Transverse colon (tissue), 3 donors: Measurements from ENCODE around the gene GNPTAB.
"Not testable (repeated sequence)": the region's sequence is repeated elsewhere in the genome, so short reads cannot be mapped to it uniquely, and the experiment has no call there.

Experiments used
- CTCF ChIP-seq, 5 experiments: fragments of 200-600 bp in 3 of 5; fragments of 450-650 bp in 2 of 5; sonication (generic) in 3 of 5; IDR thresholded peaks; 1 replicate in 2 of 5; 2 replicates in 3 of 5; pipeline ENCODE4 v1.5.1; 2016 to 2017; ENCODE audit warnings: antibody characterized with exemption in 5 of 5, inconsistent platforms in 3 of 5, mild to moderate bottlenecking in 2 of 5, moderate library complexity in 1 of 5
- EP300 ChIP-seq: sonication (generic); formaldehyde crosslinking; IDR thresholded peaks from one replicate; pipeline ENCODE4 v1.6.1; 2017; ENCODE audit warnings: antibody characterized with exemption, low read depth
- POLR2A ChIP-seq: fragments of 450-650 bp; IDR thresholded peaks from one replicate; pipeline ENCODE4 v1.6.1; 2016; ENCODE audit warnings: antibody characterized with exemption, mild to moderate bottlenecking, moderate library complexity

- not testable (repeated sequence) for TF ChIP-seq CTCF (IDR thresholded peaks at IDR 0.05); EP300; POLR2A
Observed at GRCh38 chr12:101812716-101813115, 18.0 kb downstream of the GNPTAB start.
